Lower lobe of right lung (tissue), 2 donors: ENCODE results near the gene CDKL4. TPM values are rescaled to one million over a fixed set of nuclear protein-coding genes. Genes with fewer than 3 reads are reported as not detected.

Source experiments
- ATAC-seq, 2 donors: fragments of 200-7000 bp; cut with Tn5 transposase; one replicate each; pipeline ENCODE4 v1.9.1; 2020 to 2022; ENCODE audit warnings: mild to moderate bottlenecking in 2 of 2, moderate library complexity in 2 of 2
- DNase-seq: peaks from one replicate; pipeline ENCODE4 v3.0.0-alpha.2; 2020
- H3K27ac ChIP-seq: fragments of 200-600 bp; one replicate; pipeline ENCODE4 v1.8.0; 2022
- H3K27me3 ChIP-seq: fragments of 200-600 bp; one replicate; pipeline ENCODE4 v1.8.0; 2022; ENCODE audit warnings: low read depth
- H3K36me3 ChIP-seq: fragments of 200-600 bp; one replicate; pipeline ENCODE4 v1.8.0; 2022; ENCODE audit warnings: mild to moderate bottlenecking
- H3K4me1 ChIP-seq: fragments of 200-600 bp; one replicate; pipeline ENCODE4 v1.8.0; 2022
- H3K4me3 ChIP-seq: fragments of 200-600 bp; one replicate; pipeline ENCODE4 v1.8.0; 2022; ENCODE audit warnings: mild to moderate bottlenecking
- H3K9me3 ChIP-seq: fragments of 200-600 bp; one replicate; pipeline ENCODE4 v1.8.0; 2022
- CTCF ChIP-seq: fragments of 200-600 bp; IDR thresholded peaks from one replicate; pipeline ENCODE4 v1.8.0; 2022; ENCODE audit warnings: antibody characterized with exemption, mild to moderate bottlenecking
- intact Hi-C: fragments of 100-400 bp; cut with DNase I; formaldehyde crosslinking; loops from one replicate; pipeline ENCODE4 v1.11.0; 2022
- total RNA-seq: library from RNA; stranded (reverse); fragmentation: NEBNext Ultra II Directional; extraction: Animal tissue kit (Norgen Biotek cat#: 25700); gene quantifications from one replicate; pipeline ENCODE4 v1.2.1, GENCODE V29; 2021
- donor health status: DM: no; HTN: yes; CAD: no; lungs with severe emphysema.

CDKL4 gene
- total RNA-seq, 1 donor from 2014 or later: 1.7 TPM

- H3K4me1 ChIP-seq: peaks cover 15% of the 10 kb centered on the region
- H3K36me3 ChIP-seq: no peaks in the 10 kb centered on the region
- no peaks in the 10 kb centered on the region for H3K9me3 ChIP-seq
- H3K27me3 ChIP-seq: no peaks in the 10 kb centered on the region
- no peak for DNase-seq
- intact Hi-C loops: no loop called here
- TF ChIP-seq CTCF: no peak
- H3K27ac ChIP-seq: no peak overlapping the region
- H3K4me3 ChIP-seq: no peak overlapping the region
- ATAC-seq: no peak
Observed at GRCh38 chr2:39232141-39232540, 11.6 kb downstream of the CDKL4 start.

- Histone ChIP-seq H3K4me3 (peak overlapping the region; percentile 30), H3K36me3 (no peaks in the 10 kb centered on the region), H3K27ac (no peak overlapping the region), H3K9me3 (no peaks in the 10 kb centered on the region), H3K4me1 (peaks cover 15% of the 10 kb centered on the region), H3K27me3 (no peaks in the 10 kb centered on the region)
- DNase-seq: no peak
- TF ChIP-seq CTCF: no peak
- ATAC-seq: peak in 1 of 2 donors; percentile 9
- intact Hi-C loops: loop anchor here (5.0 kb wide), 1 partner anchor 166 kb away; no protein-coding TSS in a partner anchor
Observed at GRCh38 chr2:39228413-39229209, 15.2 kb downstream of the CDKL4 start.

- DNase-seq (peak; percentile 87), ATAC-seq (peak; percentile 92 to 94)
- no peak overlapping the region for H3K27ac ChIP-seq
- no peaks in the 10 kb centered on the region for H3K36me3 ChIP-seq
- TF ChIP-seq CTCF: peak; percentile 90
- intact Hi-C loops: loop anchor here (5.0 kb wide), 1 partner anchor 166 kb away; no protein-coding TSS in a partner anchor
- peaks cover 15% of the 10 kb centered on the region for H3K4me1 ChIP-seq
- H3K4me3 ChIP-seq: peak overlapping the region; percentile 30
- no peaks in the 10 kb centered on the region for H3K27me3 ChIP-seq
- no peaks in the 10 kb centered on the region for H3K9me3 ChIP-seq
Observed at GRCh38 chr2:39227628-39228412, 15.9 kb downstream of the CDKL4 start.

- H3K27ac ChIP-seq: no peak overlapping the region
- H3K4me1 ChIP-seq: peaks cover 15% of the 10 kb centered on the region
- no peak overlapping the region for H3K4me3 ChIP-seq
- no peak for TF ChIP-seq CTCF
- intact Hi-C loops: loop anchor here (5.0 kb wide), 1 partner anchor 163 kb away; no protein-coding TSS in a partner anchor
- DNase-seq (no peak), ATAC-seq (no peak)
- no peaks in the 10 kb centered on the region for H3K36me3 ChIP-seq
- H3K27me3 ChIP-seq: no peaks in the 10 kb centered on the region
- no peaks in the 10 kb centered on the region for H3K9me3 ChIP-seq
Observed at GRCh38 chr2:39225567-39225966, 18.2 kb downstream of the CDKL4 start.

GRCh38 chr2:39223909-39224308 is 19.9 kb downstream of the CDKL4 start:
- H3K36me3 ChIP-seq: no peaks in the 10 kb centered on the region
- H3K27me3 ChIP-seq: no peaks in the 10 kb centered on the region
- intact Hi-C loops: no loop called here
- no peak overlapping the region for H3K4me3 ChIP-seq
- no peaks in the 10 kb centered on the region for H3K9me3 ChIP-seq
- no peak for ATAC-seq
- no peak for DNase-seq
- peaks cover 7% of the 10 kb centered on the region for H3K4me1 ChIP-seq
- H3K27ac ChIP-seq: no peak overlapping the region
- no peak for TF ChIP-seq CTCF
